H1 (cell line): ENCODE measurements around the gene RETREG1. TPM values are rescaled to one million over a fixed set of nuclear protein-coding genes. Genes with fewer than 3 reads are reported as not detected.

Experiments used
- CTCF ChIA-PET: fragments of 300-600 bp; sonication (Branson Sonifier 250); formaldehyde crosslinking; loops from one replicate; lab custom pipeline; 2021; ENCODE audit not compliant: partially characterized antibody; lab: Charles Lee
- POLR2A ChIA-PET: fragments of 300-600 bp; sonication (Branson Sonifier 250); formaldehyde crosslinking; loops from one replicate; lab custom pipeline; 2021; ENCODE audit warnings: inconsistent platforms; ENCODE audit not compliant: partially characterized antibody; lab: Charles Lee
- DNase-seq, 2 experiments: peaks; one replicate each; pipeline versions ENCODE4 v3.0.0 to v3.0.0-alpha.2; 2010 to 2022; ENCODE audit warnings: low spot score in 2 of 2, low read depth in 1 of 2, mixed read lengths in 1 of 2
- FAIRE-seq: peaks from 2 replicates; lab custom pipeline; 2011; peaks lifted over from hg19 to GRCh38; lab: Jason Lieb, UNC
- H2AFZ ChIP-seq: 2 replicates; pipeline ENCODE4 v1.8.1; 2012; ENCODE audit warnings: low read length, inconsistent platforms
- H2AK5ac ChIP-seq: 2 replicates; pipeline ENCODE4 v1.6.1; 2013; ENCODE audit warnings: low read depth, low read length
- H2BK120ac ChIP-seq: replicated peaks from 2 replicates; pipeline ENCODE3; 2013; ENCODE audit warnings: low read depth, low read length, inconsistent platforms
- H2BK12ac ChIP-seq: 2 replicates; pipeline ENCODE4 v1.6.1; 2013; ENCODE audit warnings: low read depth, low read length
- H2BK15ac ChIP-seq: 2 replicates; pipeline ENCODE4 v1.6.1; 2013; ENCODE audit warnings: low read length
- H2BK20ac ChIP-seq: 2 replicates; pipeline ENCODE4 v1.6.1; 2013; ENCODE audit warnings: low read length
- H2BK5ac ChIP-seq: 2 replicates; pipeline ENCODE4 v1.6.1; 2013; ENCODE audit warnings: low read depth, low read length
- H3K14ac ChIP-seq: 2 replicates; pipeline ENCODE4 v1.6.1; 2013; ENCODE audit warnings: inconsistent platforms; ENCODE audit not compliant: insufficient read length
- H3K18ac ChIP-seq: 2 replicates; pipeline ENCODE4 v1.6.1; 2013; ENCODE audit warnings: low read length; ENCODE audit errors: extremely low read depth
- H3K23ac ChIP-seq: 2 replicates; pipeline ENCODE4 v1.6.1; 2013; ENCODE audit warnings: inconsistent platforms; ENCODE audit not compliant: insufficient read length
- H3K23me2 ChIP-seq: 2 replicates; pipeline ENCODE4 v1.6.1; 2013; ENCODE audit warnings: low read depth, low read length
- H3K27ac ChIP-seq: 2 replicates; pipeline ENCODE4 v1.6.1; 2011; ENCODE audit warnings: low read depth, low read length, inconsistent platforms
- H3K27me3 ChIP-seq, 4 experiments: replicated peaks in 1 of 4; 1 replicate in 1 of 4; 2 replicates in 3 of 4; pipeline versions ENCODE4 v1.6.1 to v1.8.1; 2011 to 2013; ENCODE audit warnings: low read length in 3 of 4, mild to moderate bottlenecking in 3 of 4, inconsistent platforms in 2 of 4, mixed read lengths in 2 of 4, moderate library complexity in 1 of 4; ENCODE audit not compliant: control insufficient read depth in 3 of 4, insufficient read depth in 3 of 4; ENCODE audit errors: extremely low read depth in 1 of 4
- H3K36me3 ChIP-seq, 4 experiments: 2 replicates each; pipeline versions ENCODE4 v1.6.1 to v1.8.1; 2011 to 2013; ENCODE audit warnings: mild to moderate bottlenecking in 4 of 4, low read length in 3 of 4, moderate library complexity in 2 of 4, control low read depth in 1 of 4, inconsistent platforms in 1 of 4; ENCODE audit not compliant: insufficient read depth in 4 of 4, control insufficient read depth in 2 of 4
- H3K4ac ChIP-seq: replicated peaks from 2 replicates; pipeline ENCODE3; 2013; ENCODE audit warnings: low read length, low read depth, mixed read lengths, inconsistent platforms; ENCODE audit not compliant: insufficient read length
- H3K4me1 ChIP-seq, 4 experiments: replicated peaks in 1 of 4; 1 replicate in 1 of 4; 2 replicates in 3 of 4; pipeline versions ENCODE4 v1.6.1 to v1.8.1; 2011 to 2013; ENCODE audit warnings: low read length in 3 of 4, inconsistent platforms in 2 of 4, mixed read lengths in 1 of 4; ENCODE audit not compliant: insufficient read depth in 4 of 4, control insufficient read depth in 3 of 4
- H3K4me2 ChIP-seq, 2 experiments: 2 replicates each; pipeline versions ENCODE4 v1.6.1 to v1.8.1; 2011 to 2013; ENCODE audit warnings: low read depth in 2 of 2, low read length in 2 of 2, control low read depth in 1 of 2, inconsistent platforms in 1 of 2, mild to moderate bottlenecking in 1 of 2; ENCODE audit not compliant: insufficient read depth in 1 of 2
- H3K4me3 ChIP-seq, 4 experiments: fragments of 200-600, 300-600 bp in 1 of 4; sonication (generic), shearing (Covaris generic), sonication (Bioruptor Twin) in 1 of 4; 2 replicates each; pipeline versions ENCODE4 v1.5.1 to v1.8.1; 2011 to 2016; ENCODE audit warnings: low read length in 4 of 4, low read depth in 3 of 4, control low read depth in 2 of 4, inconsistent platforms in 2 of 4, mild to moderate bottlenecking in 2 of 4, mixed read lengths in 1 of 4, moderate library complexity in 1 of 4; ENCODE audit not compliant: insufficient read depth in 2 of 4; ENCODE audit errors: extremely low read depth in 1 of 4
- H3K56ac ChIP-seq: replicated peaks from 2 replicates; pipeline ENCODE3; 2013; ENCODE audit warnings: low read depth, mild to moderate bottlenecking, mixed read lengths, low read length, inconsistent platforms; ENCODE audit not compliant: insufficient read length
- H3K79me1 ChIP-seq: 2 replicates; pipeline ENCODE4 v1.6.1; 2013; ENCODE audit warnings: low read depth, low read length, control low read depth
- H3K79me2 ChIP-seq, 2 experiments: 2 replicates each; pipeline versions ENCODE4 v1.6.1 to v1.8.1; 2012 to 2013; ENCODE audit warnings: low read length in 2 of 2, mild to moderate bottlenecking in 2 of 2, inconsistent platforms in 1 of 2; ENCODE audit not compliant: insufficient read depth in 2 of 2, control insufficient read depth in 1 of 2
- H3K9ac ChIP-seq, 4 experiments: replicated peaks in 1 of 4; 1 replicate in 1 of 4; 2 replicates in 3 of 4; pipeline versions ENCODE4 v1.6.1 to v1.8.1; 2011 to 2013; ENCODE audit warnings: low read depth in 3 of 4, low read length in 3 of 4, control low read depth in 2 of 4, mild to moderate bottlenecking in 2 of 4, moderate library complexity in 2 of 4, inconsistent platforms in 1 of 4; ENCODE audit errors: extremely low read depth in 1 of 4
- H3K9me3 ChIP-seq, 2 experiments: 2 replicates each; pipeline versions ENCODE4 v1.6.1 to v1.8.1; 2012 to 2013; ENCODE audit warnings: mild to moderate bottlenecking in 2 of 2, moderate library complexity in 2 of 2, control low read depth in 1 of 2, inconsistent platforms in 1 of 2, low read depth in 1 of 2, low read length in 1 of 2, mixed read lengths in 1 of 2; ENCODE audit not compliant: insufficient read depth in 2 of 2
- H4K20me1 ChIP-seq, 2 experiments: replicated peaks in 1 of 2; 2 replicates each; pipeline versions ENCODE3 to v1.8.1; 2011 to 2013; ENCODE audit warnings: inconsistent platforms in 2 of 2, low read length in 2 of 2, mild to moderate bottlenecking in 1 of 2; ENCODE audit not compliant: insufficient read depth in 2 of 2, control insufficient read depth in 1 of 2
- H4K5ac ChIP-seq: 2 replicates; pipeline ENCODE4 v1.6.1; 2013; ENCODE audit warnings: low read length, low read depth, mixed read lengths, inconsistent platforms; ENCODE audit not compliant: insufficient read length
- H4K8ac ChIP-seq: 2 replicates; pipeline ENCODE4 v1.8.0; 2013; ENCODE audit warnings: mild to moderate bottlenecking, moderate library complexity, low read length, inconsistent platforms; ENCODE audit not compliant: insufficient read depth; ENCODE audit errors: extremely low read depth
- H4K91ac ChIP-seq: replicated peaks from 2 replicates; pipeline ENCODE3; 2013; ENCODE audit warnings: low read length, mixed read lengths, inconsistent platforms; ENCODE audit not compliant: insufficient read length
- BACH1 ChIP-seq: IDR thresholded peaks from 2 replicates; pipeline ENCODE4 v1.6.1; 2012; ENCODE audit warnings: low read length, improper control_type of control experiment
- BCL11A ChIP-seq, 2 experiments: IDR thresholded peaks; one replicate each; pipeline ENCODE4 v1.6.1; 2011; ENCODE audit warnings: low read depth in 2 of 2, low read length in 2 of 2, mild to moderate bottlenecking in 2 of 2
- KDM4A ChIP-seq: IDR thresholded peaks from one replicate; pipeline ENCODE4 v1.7.1; 2012; ENCODE audit warnings: low read depth, mild to moderate bottlenecking, moderate library complexity, low read length, inconsistent platforms; ENCODE audit not compliant: severe bottlenecking
- NANOG ChIP-seq: IDR thresholded peaks from 2 replicates; pipeline ENCODE4 v1.6.1; 2011; ENCODE audit warnings: low read length, low read depth, mild to moderate bottlenecking, inconsistent platforms; ENCODE audit not compliant: insufficient read depth, poor library complexity, severe bottlenecking
- RFX5 ChIP-seq: IDR thresholded peaks from 2 replicates; pipeline ENCODE4 v1.6.1; 2011; ENCODE audit warnings: low read depth, low read length, improper control_type of control experiment, borderline replicate concordance
- SP2 ChIP-seq: IDR thresholded peaks from 2 replicates; pipeline ENCODE4 v1.6.1; 2012; ENCODE audit warnings: mild to moderate bottlenecking, low read length, inconsistent platforms
- TAF7 ChIP-seq: optimal IDR thresholded peaks from 2 replicates; pipeline ENCODE3; 2011; ENCODE audit warnings: low read depth, mild to moderate bottlenecking, inconsistent platforms, low read length, moderate library complexity, borderline replicate concordance
- WGBS, 2 experiments: shearing (Covaris generic) in 1 of 2; methylation state at CpG; one replicate each; pipeline versions ENCODE4 v1.1.6 to v1.1.7; 2013 to 2015; ENCODE audit warnings: low lambda C conversion rate in 2 of 2, mixed read lengths in 2 of 2, inconsistent platforms in 1 of 2, low coverage in 1 of 2, missing lambda C conversion rate in 1 of 2; ENCODE audit not compliant: insufficient replicate concordance in 2 of 2, insufficient coverage in 1 of 2, insufficient read length in 1 of 2; ENCODE audit errors: extremely low coverage in 1 of 2, missing lambda C conversion rate in 1 of 2; 5-methylcytosine and 5-hydroxymethylcytosine counted together
- polyA plus RNA-seq, 7 experiments: library from polyadenylated mRNA; depleted of rRNA in 3 of 7; stranded (reverse) in 5 of 7; unstranded in 2 of 7; fragments of >200 nt in 5 of 7; fragments of 200-250 nt in 2 of 7; gene quantifications; 1 replicate in 5 of 7; 2 replicates in 1 of 7; 4 replicates in 1 of 7; pipeline versions ENCODE4 v1.2.1 to v1.2.3, GENCODE V29; 2011 to 2013; ENCODE audit warnings: missing spikeins in 2 of 7, mixed read lengths in 2 of 7
- total RNA-seq: library from RNA; stranded (reverse); fragmentation: NEBNext Ultra II Directional; extraction: Animal tissue kit (Norgen Biotek cat#: 25700); gene quantifications from 2 replicates; pipeline ENCODE4 v1.2.1, GENCODE V29; 2021
- TF ChIP-seq, protein P1 (sequence below): IDR thresholded peaks from 2 replicates; pipeline ENCODE4 v1.6.1; 2011; ENCODE audit warnings: low read depth, mild to moderate bottlenecking, low read length; ENCODE audit not compliant: insufficient read depth

The RETREG1 gene
- total and polyA plus RNA-seq, 2 of the 8 experiments (the other 6 are each of a cell fraction or from before 2014, with no cell fraction given) = 0.62 to 1.9 TPM

GRCh38 chr5:16597946-16598694, 18.7 kb downstream of the RETREG1 start:
- H3K18ac ChIP-seq = no peak overlapping the region
- FAIRE-seq = no peak
- H3K4me2 ChIP-seq = no peak overlapping the region
- H3K79me1 ChIP-seq = 0 out of 2 replicates have a peak, but pooled peaks cover 2% of the 10 kb centered on the region
- no peak overlapping the region for H4K8ac ChIP-seq
- CTCF ChIA-PET = interaction anchor here (0.8 kb wide), 1 partner anchor 13 kb away, joined by 5 read pairs; no protein-coding TSS in a partner anchor
- H4K5ac ChIP-seq = no peak overlapping the region
- no peaks in the 10 kb centered on the region for H3K27me3 ChIP-seq
- no peak overlapping the region for H3K4me3 ChIP-seq
- no peak overlapping the region for H4K91ac ChIP-seq
- H2BK120ac ChIP-seq = no peak overlapping the region
- no peak overlapping the region for H3K23ac ChIP-seq
- H3K27ac ChIP-seq = no peak overlapping the region
- TF ChIP-seq TAF7 (no peak), RFX5 (no peak), NANOG (no peak), KDM4A (no peak), SP2 (no peak), BACH1 (no peak), BCL11A (IDR thresholded peaks at IDR 0.05; ENCODE audit: low read depth in 2 of 2, low read length in 2 of 2) (no peak)
- TF ChIP-seq, protein P1, sequence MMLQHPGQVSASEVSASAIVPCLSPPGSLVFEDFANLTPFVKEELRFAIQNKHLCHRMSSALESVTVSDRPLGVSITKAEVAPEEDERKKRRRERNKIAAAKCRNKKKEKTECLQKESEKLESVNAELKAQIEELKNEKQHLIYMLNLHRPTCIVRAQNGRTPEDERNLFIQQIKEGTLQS = no peak
- TF ChIP-seq, all 59 proteins: peak for 0
- Histone ChIP-seq H2BK12ac (no peak overlapping the region), H4K20me1 (no peaks in the 10 kb centered on the region), H2AFZ (no peak overlapping the region), H3K36me3 (no peaks in the 10 kb centered on the region), H3K4ac (no peak overlapping the region), H3K14ac (no peak overlapping the region), H2AK5ac (no peak overlapping the region), H3K9ac (no peak overlapping the region), H2BK5ac (no peak overlapping the region), H3K4me1 (peaks cover 0 to 1% (median 0%) of the 10 kb centered on the region in 4 experiments; a peak in 1 of 7 replicates), H3K79me2 (no peaks in the 10 kb centered on the region), H3K23me2 (no peaks in the 10 kb centered on the region), H3K56ac (no peak overlapping the region), H3K9me3 (no peaks in the 10 kb centered on the region), H2BK15ac (no peak overlapping the region), H2BK20ac (no peak overlapping the region)
- 95% methylated on average over 10 of the region's 10 CpGs; no CpG with 5 or more reads in 1 of the 2 experiments for WGBS, 2 experiments
- POLR2A ChIA-PET = no interaction called here
- no peak for DNase-seq
